IMR-90 (cell line): ENCODE measurements around the gene NEK5. TPM values are rescaled to one million over a fixed set of nuclear protein-coding genes. Genes with fewer than 3 reads are reported as not detected.

Source experiments
- ATAC-seq: fragments of 200-7000 bp; cut with Tn5 transposase; 2 replicates; pipeline ENCODE4 v1.9.1; 2020; ENCODE audit warnings: low read depth, mild to moderate bottlenecking, moderate library complexity
- BruUV-seq: library from RNA; stranded (reverse); fragments of 400-500 nt; replicated peaks from 2 replicates; lab custom pipeline; 2021; lab: Mats Ljungman, UMichigan
- CTCF ChIA-PET: fragments of 300-600 bp; formaldehyde crosslinking; extraction: SDS; loops from one replicate; lab custom pipeline; 2021; ENCODE audit warnings: antibody characterized with exemption; lab: Yijun Ruan, JAX
- POLR2A ChIA-PET: fragments of 300-600 bp; sonication (Branson Sonifier 250); formaldehyde crosslinking; loops from one replicate; lab custom pipeline; 2022; ENCODE audit warnings: antibody characterized with exemption; ENCODE audit not compliant: unreplicated experiment; lab: Charles Lee
- DNase-seq: peaks from one replicate; pipeline ENCODE4 v3.0.0; 2013
- H2AFZ ChIP-seq: replicated peaks from 2 replicates; pipeline ENCODE3; 2013; ENCODE audit warnings: low read length, mild to moderate bottlenecking; ENCODE audit not compliant: poor library complexity
- H2AK5ac ChIP-seq: 2 replicates; pipeline ENCODE4 v1.6.1; 2013; ENCODE audit warnings: low read depth, low read length, inconsistent platforms
- H2AK9ac ChIP-seq: replicated peaks from 2 replicates; pipeline ENCODE3; 2013; ENCODE audit warnings: mild to moderate bottlenecking, low read depth, low read length, moderate library complexity; ENCODE audit not compliant: poor library complexity
- H2BK120ac ChIP-seq: 2 replicates; pipeline ENCODE4 v1.6.1; 2013; ENCODE audit warnings: low read depth, low read length, inconsistent platforms
- H2BK15ac ChIP-seq: 3 replicates; pipeline ENCODE4 v1.6.1; 2013; ENCODE audit warnings: low read depth, low read length, inconsistent platforms
- H2BK20ac ChIP-seq: 2 replicates; pipeline ENCODE4 v1.6.1; 2013; ENCODE audit warnings: low read depth, mild to moderate bottlenecking, inconsistent platforms, low read length, moderate library complexity
- H2BK5ac ChIP-seq: 2 replicates; pipeline ENCODE4 v1.6.1; 2013; ENCODE audit warnings: mild to moderate bottlenecking, low read depth, low read length, inconsistent platforms; ENCODE audit not compliant: poor library complexity, severe bottlenecking
- H3K14ac ChIP-seq: replicated peaks from 2 replicates; pipeline ENCODE4 v1.6.1; 2013; ENCODE audit warnings: low read depth, low read length, inconsistent platforms
- H3K18ac ChIP-seq: 2 replicates; pipeline ENCODE4 v1.6.1; 2013; ENCODE audit warnings: low read depth, low read length, control low read depth
- H3K23ac ChIP-seq: 2 replicates; pipeline ENCODE4 v1.6.1; 2013; ENCODE audit warnings: low read depth, low read length, inconsistent platforms
- H3K27ac ChIP-seq: 2 replicates; pipeline ENCODE4 v1.5.1; 2013; ENCODE audit warnings: mild to moderate bottlenecking, control low read depth, low read length; ENCODE audit not compliant: insufficient read depth
- H3K27me3 ChIP-seq: 2 replicates; pipeline ENCODE4 v1.6.1; 2013; ENCODE audit warnings: low read length; ENCODE audit not compliant: control insufficient read depth, insufficient read depth
- H3K36me3 ChIP-seq: 2 replicates; pipeline ENCODE4 v1.6.1; 2013; ENCODE audit warnings: low read length, mixed read lengths; ENCODE audit not compliant: control insufficient read depth, insufficient read depth
- H3K4ac ChIP-seq: 2 replicates; pipeline ENCODE4 v1.6.1; 2013; ENCODE audit warnings: low read depth, low read length, inconsistent platforms
- H3K4me1 ChIP-seq: 2 replicates; pipeline ENCODE4 v1.6.1; 2013; ENCODE audit warnings: low read length, mixed read lengths; ENCODE audit not compliant: control insufficient read depth, insufficient read depth
- H3K4me2 ChIP-seq: 2 replicates; pipeline ENCODE4 v1.6.1; 2013; ENCODE audit warnings: low read depth, mild to moderate bottlenecking, control low read depth, low read length, moderate library complexity
- H3K4me3 ChIP-seq: 2 replicates; pipeline ENCODE4 v1.5.1; 2013; ENCODE audit warnings: low read depth, mild to moderate bottlenecking, control low read depth, low read length, moderate library complexity; ENCODE audit not compliant: insufficient read depth
- H3K56ac ChIP-seq: 2 replicates; pipeline ENCODE4 v1.6.1; 2013; ENCODE audit warnings: low read length, inconsistent platforms; ENCODE audit not compliant: insufficient read depth; ENCODE audit errors: extremely low read depth
- H3K79me1 ChIP-seq, 2 experiments: 2 replicates each; pipeline ENCODE4 v1.6.1; 2013; ENCODE audit warnings: low read length in 2 of 2, inconsistent platforms in 1 of 2, low read depth in 1 of 2
- H3K9ac ChIP-seq: 2 replicates; pipeline ENCODE4 v1.6.1; 2013; ENCODE audit warnings: low read depth, low read length, control low read depth
- H3K9me1 ChIP-seq: 2 replicates; pipeline ENCODE4 v1.6.1; 2013; ENCODE audit warnings: low read length, inconsistent platforms; ENCODE audit not compliant: insufficient read depth
- H3K9me3 ChIP-seq: 2 replicates; pipeline ENCODE4 v1.6.1; 2013; ENCODE audit warnings: low read length; ENCODE audit not compliant: control insufficient read depth, insufficient read depth
- H4K20me1 ChIP-seq: 2 replicates; pipeline ENCODE4 v1.6.1; 2013; ENCODE audit warnings: low read length, inconsistent platforms; ENCODE audit not compliant: insufficient read depth
- H4K5ac ChIP-seq: 2 replicates; pipeline ENCODE4 v1.6.1; 2013; ENCODE audit warnings: mild to moderate bottlenecking, low read depth, low read length, control low read depth
- H4K8ac ChIP-seq, 2 experiments: 2 replicates each; pipeline ENCODE4 v1.6.1; 2013; ENCODE audit warnings: low read depth in 2 of 2, low read length in 2 of 2, control low read depth in 1 of 2, inconsistent platforms in 1 of 2
- H4K91ac ChIP-seq: 2 replicates; pipeline ENCODE4 v1.6.1; 2013; ENCODE audit warnings: low read depth, low read length, inconsistent platforms; ENCODE audit not compliant: insufficient read depth
- BHLHE40 ChIP-seq: fragments of 150-350 bp; IDR thresholded peaks from 2 replicates; pipeline ENCODE4 v1.6.1; 2016; ENCODE audit warnings: mild to moderate bottlenecking, low read depth, low read length
- CEBPB ChIP-seq: IDR thresholded peaks from 2 replicates; pipeline ENCODE4 v1.6.1; 2012; ENCODE audit warnings: low read depth, low read length, improper control_type of control experiment
- ELK1 ChIP-seq: fragments of 150-350 bp; IDR thresholded peaks from 2 replicates; pipeline ENCODE4 v1.6.1; 2016; ENCODE audit warnings: low read depth, mild to moderate bottlenecking, low read length, moderate library complexity, borderline replicate concordance
- FOS ChIP-seq: fragments of 150-350 bp; IDR thresholded peaks from 2 replicates; pipeline ENCODE4 v1.6.1; 2016; ENCODE audit warnings: low read depth, low read length
- MAFK ChIP-seq: IDR thresholded peaks from 2 replicates; pipeline ENCODE4 v1.6.1; 2012; ENCODE audit warnings: low read depth, low read length, improper control_type of control experiment
- MXI1 ChIP-seq: IDR thresholded peaks from 2 replicates; pipeline ENCODE4 v1.6.1; 2012; ENCODE audit warnings: low read depth, mild to moderate bottlenecking, low read length, moderate library complexity, borderline replicate concordance
- RCOR1 ChIP-seq: IDR thresholded peaks from 2 replicates; pipeline ENCODE4 v1.6.1; 2012; ENCODE audit warnings: mild to moderate bottlenecking, low read length, improper control_type of control experiment; ENCODE audit not compliant: insufficient replicate concordance
- RFX5 ChIP-seq: IDR thresholded peaks from 2 replicates; pipeline ENCODE4 v1.8.0; 2012; ENCODE audit warnings: low read depth, mild to moderate bottlenecking, low read length, moderate library complexity
- SMC3 ChIP-seq: fragments of 150-350 bp; IDR thresholded peaks from 2 replicates; pipeline ENCODE4 v1.6.1; 2016; ENCODE audit warnings: low read depth, mild to moderate bottlenecking, antibody characterized with exemption, low read length, moderate library complexity
- USF2 ChIP-seq: fragments of 150-350 bp; IDR thresholded peaks from 2 replicates; pipeline ENCODE4 v1.6.1; 2017; ENCODE audit warnings: mild to moderate bottlenecking, antibody characterized with exemption, low read length, low read depth
- WGBS, 2 experiments: methylation state at CpG; one replicate each; pipeline versions ENCODE4 v1.1.5 to v1.1.7; 2013; ENCODE audit warnings: missing lambda C conversion rate in 2 of 2; ENCODE audit not compliant: insufficient read length in 1 of 2; ENCODE audit errors: extremely low coverage in 2 of 2; 5-methylcytosine and 5-hydroxymethylcytosine counted together
- dilution Hi-C: fragments of 300-500 bp; cut with HindIII; formaldehyde crosslinking; loops from one replicate; pipeline ENCODE4 v1.14.3; 2018; ENCODE audit warnings: low sequenced_read_pairs; ENCODE audit not compliant: unreplicated experiment
- in situ Hi-C: fragments of 300-500 bp; cut with MboI; formaldehyde crosslinking; loops from 3 replicates; pipeline ENCODE4 v1.14.3; 2019; ENCODE audit warnings: low sequenced_read_pairs, inconsistent platforms, mixed read lengths
- intact Hi-C: fragments of 100-400 bp; cut with micrococcal nuclease; formaldehyde crosslinking; loops from 2 replicates; pipeline ENCODE4 v1.10.0; 2022
- polyA plus RNA-seq, 3 experiments: library from polyadenylated mRNA; depleted of rRNA; stranded (reverse); fragments of >200 nt; gene quantifications; 2 replicates each; pipeline ENCODE4 v1.2.3, GENCODE V29; 2012; ENCODE audit warnings: low replicate concordance in 1 of 3
- total RNA-seq: library from RNA; depleted of rRNA; stranded (reverse); fragments of >200 nt; gene quantifications from 2 replicates; pipeline ENCODE4 v1.2.3, GENCODE V29; 2012

NEK5 gene
- total and polyA plus RNA-seq, 2 of the 4 experiments (the other 2 are of a cell fraction): not detected

DNA sequence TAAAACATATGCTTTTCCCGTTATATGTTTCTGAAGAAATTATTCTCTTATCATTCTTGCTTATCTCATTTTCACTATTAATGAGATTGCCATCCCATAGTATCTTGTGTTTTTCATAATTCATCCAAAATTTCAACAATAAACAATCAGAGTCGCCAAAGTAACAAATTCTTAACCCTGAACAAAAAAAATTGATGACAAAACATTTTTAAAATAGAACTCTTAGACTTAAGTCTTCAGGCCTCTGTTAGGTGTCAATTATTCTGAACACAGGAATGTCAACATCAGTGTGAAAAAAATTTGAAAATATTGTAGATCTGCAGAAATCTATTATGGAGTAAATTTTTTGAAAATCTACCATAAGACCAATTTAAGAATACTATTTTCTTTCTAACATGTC, 37.4 kb downstream of the NEK5 start:
- dilution Hi-C loops (no loop called here), intact Hi-C loops (no loop called here), in situ Hi-C loops (no loop called here)
- Histone ChIP-seq H2BK5ac (no peak overlapping the region), H3K9me1 (no peaks in the 10 kb centered on the region), H3K4ac (no peak overlapping the region), H3K27me3 (peaks cover 3% of the 10 kb centered on the region), H4K8ac (no peak overlapping the region), H3K9me3 (no peaks in the 10 kb centered on the region), H3K36me3 (no peaks in the 10 kb centered on the region), H4K5ac (no peak overlapping the region), H3K18ac (no peak overlapping the region), H3K4me1 (no peaks in the 10 kb centered on the region), H2AK9ac (no peak overlapping the region), H3K79me1 (no peaks in the 10 kb centered on the region), H3K4me2 (no peak overlapping the region), H2BK120ac (no peak overlapping the region), H3K23ac (no peak overlapping the region), H2BK15ac (no peak overlapping the region), H2AK5ac (no peak overlapping the region), H2BK20ac (no peak overlapping the region), H3K4me3 (no peak overlapping the region), H3K56ac (no peak overlapping the region), H4K20me1 (no peaks in the 10 kb centered on the region), H3K27ac (no peak overlapping the region), H2AFZ (no peak overlapping the region), H3K9ac (no peak overlapping the region), H3K14ac (no peak overlapping the region), H4K91ac (no peak overlapping the region)
- ChIA-PET POLR2A (no interaction called here), CTCF (no interaction called here)
- TF ChIP-seq MXI1: no peak
- no peak for TF ChIP-seq SMC3
- TF ChIP-seq CEBPB: no peak
- no peak for TF ChIP-seq RCOR1
- TF ChIP-seq MAFK: no peak
- no peak for TF ChIP-seq FOS
- no peak for TF ChIP-seq USF2
- TF ChIP-seq ELK1: no peak
- TF ChIP-seq RFX5: no peak
- no peak for TF ChIP-seq BHLHE40
- DNase-seq (no peak), ATAC-seq (no peak)
- BruUV-seq: no TSS peak
- WGBS, 2 experiments: no CpG with 5 or more reads among the region's 2 CpGs
